ENCODE results near the gene CLDN11. TPM values are rescaled to one million over a fixed set of nuclear protein-coding genes. Genes with fewer than 3 reads are reported as not detected.

The CLDN11 gene
- total RNA-seq, 2 experiments from 2014 or later, result 0.32 to 0.34 TPM

DNA sequence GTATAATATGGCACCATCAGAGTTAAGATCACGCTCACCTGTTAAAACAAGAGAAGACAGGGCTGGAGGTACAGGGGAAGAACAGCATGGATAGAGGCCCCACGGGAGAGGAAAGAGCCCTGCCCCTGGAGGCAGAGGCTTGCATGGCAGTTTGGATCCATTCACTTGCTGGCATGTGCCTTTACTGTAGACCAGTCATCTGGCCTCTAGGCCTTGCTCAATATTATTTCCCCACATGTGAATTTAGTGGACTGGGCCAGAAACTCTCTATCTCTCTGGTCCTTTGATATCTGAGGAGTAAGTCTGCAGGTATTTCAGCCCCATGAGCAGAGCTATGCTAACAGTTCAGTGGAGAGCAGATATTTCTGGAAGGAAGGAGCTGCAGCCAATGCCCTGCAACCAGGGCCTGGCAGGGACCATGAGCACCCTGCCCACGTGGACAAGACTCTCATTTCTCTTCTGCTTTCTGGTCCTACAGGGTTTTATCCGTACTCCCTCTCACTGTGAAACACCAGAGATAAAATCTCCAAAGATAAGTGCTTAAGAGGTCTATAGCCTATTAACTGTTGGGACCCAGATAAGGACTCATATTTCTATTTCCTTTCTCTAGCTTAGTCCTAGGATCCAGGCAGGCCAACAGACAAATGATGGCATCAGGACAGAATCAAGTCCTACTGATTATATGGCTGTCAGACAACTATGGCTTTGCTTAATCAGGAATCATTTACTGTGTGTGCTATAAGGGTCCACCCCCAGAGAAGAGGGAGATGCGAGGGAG lies 65.0 kb downstream of the CLDN11 start:
- Histone ChIP-seq H3K4me2 (ENCODE audit: low read length) (no peak overlapping the region), H3K79me2 (ENCODE audit: insufficient read depth, low read depth, low read length) (no peaks in the 10 kb centered on the region), H3K4me1 (ENCODE audit: insufficient read depth, low read length, poor library complexity, severe bottlenecking) (no peaks in the 10 kb centered on the region), H4K20me1 (ENCODE audit: insufficient read depth, low read length) (no peaks in the 10 kb centered on the region), H3K9me3 (ENCODE audit: low read length) (no peaks in the 10 kb centered on the region), H3K27ac (ENCODE audit: low read depth, low read length, poor library complexity, severe bottlenecking) (no peak overlapping the region), H3K9me2 (ENCODE audit: insufficient read depth, low read length) (no peaks in the 10 kb centered on the region), H3K36me3 (ENCODE audit: insufficient read depth, low read length) (no peaks in the 10 kb centered on the region), H2AFZ (ENCODE audit: low read length) (no peak overlapping the region), H3K4me3 (ENCODE audit: low read depth, low read length, poor library complexity, severe bottlenecking) (no peak overlapping the region)
- no TSS peak for BruUV-seq (replicated peaks)
- ChIA-PET CTCF (ENCODE audit: unreplicated experiment) (no interaction called here), POLR2A (no interaction called here)
- no peak for DNase-seq (ENCODE audit: low spot score)
- no peak for TF ChIP-seq EZH2phosphoT487 (IDR thresholded peaks at IDR 0.05; ENCODE audit: borderline replicate concordance, low read depth, low read length)
- TF ChIP-seq, protein P1, sequence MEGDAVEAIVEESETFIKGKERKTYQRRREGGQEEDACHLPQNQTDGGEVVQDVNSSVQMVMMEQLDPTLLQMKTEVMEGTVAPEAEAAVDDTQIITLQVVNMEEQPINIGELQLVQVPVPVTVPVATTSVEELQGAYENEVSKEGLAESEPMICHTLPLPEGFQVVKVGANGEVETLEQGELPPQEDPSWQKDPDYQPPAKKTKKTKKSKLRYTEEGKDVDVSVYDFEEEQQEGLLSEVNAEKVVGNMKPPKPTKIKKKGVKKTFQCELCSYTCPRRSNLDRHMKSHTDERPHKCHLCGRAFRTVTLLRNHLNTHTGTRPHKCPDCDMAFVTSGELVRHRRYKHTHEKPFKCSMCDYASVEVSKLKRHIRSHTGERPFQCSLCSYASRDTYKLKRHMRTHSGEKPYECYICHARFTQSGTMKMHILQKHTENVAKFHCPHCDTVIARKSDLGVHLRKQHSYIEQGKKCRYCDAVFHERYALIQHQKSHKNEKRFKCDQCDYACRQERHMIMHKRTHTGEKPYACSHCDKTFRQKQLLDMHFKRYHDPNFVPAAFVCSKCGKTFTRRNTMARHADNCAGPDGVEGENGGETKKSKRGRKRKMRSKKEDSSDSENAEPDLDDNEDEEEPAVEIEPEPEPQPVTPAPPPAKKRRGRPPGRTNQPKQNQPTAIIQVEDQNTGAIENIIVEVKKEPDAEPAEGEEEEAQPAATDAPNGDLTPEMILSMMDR (conservative IDR thresholded peaks at IDR 0.05; ENCODE audit: low read length), result peak; percentile 44; the same call in 1 of the 2 replicates
- intact Hi-C loops (cut with micrococcal nuclease; ENCODE audit: unreplicated experiment), result no loop called here

Small RNAs within 50 kb of the gene (microRNA-seq; reads per million reads assigned to microRNA genes)
- not detected for gene MIR6828 (ENCODE audit: borderline replicate concordance)

Other genes starting within 250 kb of the CLDN11 start
- 36.1 and 40.6 TPM in 2 replicates for gene PHC3, start 237.1 kb upstream of the CLDN11 start, total RNA-seq (2014; rRNA removed; shearing (Covaris generic))
- 89.7 and 104 TPM in 2 replicates for gene PHC3, start 237.1 kb upstream of the CLDN11 start, total RNA-seq (2022)
- gene PRKCI, start 196.4 kb upstream of the CLDN11 start, total RNA-seq (2014; rRNA removed; shearing (Covaris generic)), result 27.6 and 28.9 TPM in 2 replicates
- gene PRKCI, start 196.4 kb upstream of the CLDN11 start, total RNA-seq (2022), result 36.2 and 38.3 TPM in 2 replicates
- 60.9 and 82.6 TPM in 2 replicates for gene SKIL, start 61.2 kb upstream of the CLDN11 start, total RNA-seq (2014; rRNA removed; shearing (Covaris generic))
- gene SKIL, start 61.2 kb upstream of the CLDN11 start, total RNA-seq (2022), result 86.3 and 94.5 TPM in 2 replicates
- 0.03 TPM in 1 of 2 replicates, not detected in the other for gene SLC7A14, start 167.2 kb downstream of the CLDN11 start, total RNA-seq (2014; rRNA removed; shearing (Covaris generic))
- gene SLC7A14, start 167.2 kb downstream of the CLDN11 start, total RNA-seq (2022), result not detected in 2 replicates

Data from OCI-LY7 (cell line).